GM15510 (cell line): Measurements from ENCODE around the gene POLR1E.

Source experiments
- POLR2A ChIP-seq: IDR thresholded peaks from 3 replicates; pipeline ENCODE4 v1.6.1; 2011; ENCODE audit warnings: borderline replicate concordance; ENCODE audit not compliant: insufficient read length; ENCODE audit errors: extremely low read depth

The POLR1E gene

GRCh38 chr9:37485389-37486255 lies at the start of gene POLR1E:
Gene POLR1E (plus strand): TSS chr9:37485948. CDS start chr9:37486048, 100 bp downstream.
- peak; percentile 90 for TF ChIP-seq POLR2A

GRCh38 chr9:37436540-37436939 lies 49.2 kb upstream of the POLR1E start:
- no peak for TF ChIP-seq POLR2A

- TF ChIP-seq POLR2A = no peak
These were observed 48.7 kb upstream of the POLR1E start for GRCh38 chr9:37437010-37437409.

GRCh38 chr9:37437621-37438020 lies 48.1 kb upstream of the POLR1E start:
- no peak for TF ChIP-seq POLR2A

- TF ChIP-seq POLR2A = no peak
These were observed 47.4 kb upstream of the POLR1E start for GRCh38 chr9:37438359-37438758.

GRCh38 chr9:37441776-37442370 lies 43.9 kb upstream of the POLR1E start:
- TF ChIP-seq POLR2A = no peak

- TF ChIP-seq POLR2A = no peak
These were observed 43.2 kb upstream of the POLR1E start for GRCh38 chr9:37442556-37442955.

GRCh38 chr9:37443566-37443965 lies 42.2 kb upstream of the POLR1E start:
- no peak for TF ChIP-seq POLR2A

GRCh38 chr9:37444890-37445289 lies 40.9 kb upstream of the POLR1E start:
- no peak for TF ChIP-seq POLR2A

GRCh38 chr9:37445832-37446231 lies 39.9 kb upstream of the POLR1E start:
- TF ChIP-seq POLR2A = no peak

- no peak for TF ChIP-seq POLR2A
These were observed 39.3 kb upstream of the POLR1E start for GRCh38 chr9:37446401-37446800.

- no peak for TF ChIP-seq POLR2A
These were observed 38.6 kb upstream of the POLR1E start for GRCh38 chr9:37447111-37447510.

- no peak for TF ChIP-seq POLR2A
These were observed 35.7 kb upstream of the POLR1E start for GRCh38 chr9:37449862-37450632.

GRCh38 chr9:37451628-37452027 lies 34.1 kb upstream of the POLR1E start:
- no peak for TF ChIP-seq POLR2A

- no peak for TF ChIP-seq POLR2A
These were observed 33.1 kb upstream of the POLR1E start for GRCh38 chr9:37452611-37453010.
